ENCODE data around the gene AVEN.

- TF ChIP-seq ZBTB33 (IDR thresholded peaks at IDR 0.05; ENCODE audit: borderline replicate concordance, low read depth) (no peak), RAD21 (IDR thresholded peaks at IDR 0.05; ENCODE audit: low read length) (no peak), CTCF (IDR thresholded peaks at IDR 0.05) (no peak), REST (IDR thresholded peaks at IDR 0.05; ENCODE audit: low read depth, low read length) (no peak), CHD2 (IDR thresholded peaks at IDR 0.05; ENCODE audit: low read length, partially characterized antibody) (no peak), EZH2phosphoT487 (IDR thresholded peaks at IDR 0.05; ENCODE audit: borderline replicate concordance, low read depth) (no peak), PBX3 (IDR thresholded peaks at IDR 0.05) (no peak), JUND (IDR thresholded peaks at IDR 0.05) (no peak), MAX (IDR thresholded peaks at IDR 0.05; ENCODE audit: low read depth) (no peak), POLR2AphosphoS5 (IDR thresholded peaks at IDR 0.05; ENCODE audit: low read depth, low read length) (no peak), EP300 (IDR thresholded peaks at IDR 0.05; ENCODE audit: borderline replicate concordance in 1 of 2, low read depth in 1 of 2, low read length in 1 of 2) (no peak), RCOR1 (IDR thresholded peaks at IDR 0.05; ENCODE audit: low read length) (no peak), SMC3 (IDR thresholded peaks at IDR 0.05; ENCODE audit: low read depth, low read length) (no peak)
Observed at GRCh38 chr15:33865416-33865815, 173.6 kb downstream of the AVEN start.
